WTC11 (cell line): Measurements from ENCODE around the gene IDE. TPM values are rescaled to one million over a fixed set of nuclear protein-coding genes. Genes with fewer than 3 reads are reported as not detected.
A peak's percentile ranks its signal among the peaks of the same experiment; 100 is the strongest.

Experiments used
- ATAC-seq: fragments of 200-7000 bp; cut with Tn5 transposase; 2 replicates; pipeline ENCODE4 v1.10.0; 2021; ENCODE audit warnings: mild to moderate bottlenecking, moderate library complexity
- CTCF ChIA-PET: fragments of 300-600 bp; sonication (Branson Sonifier 250); formaldehyde crosslinking; loops from one replicate; lab custom pipeline; 2021; ENCODE audit warnings: antibody characterized with exemption; lab: Charles Lee
- POLR2A ChIA-PET: fragments of 350-600 bp; sonication (Branson Sonifier 250); formaldehyde crosslinking; loops from one replicate; lab custom pipeline; 2021; ENCODE audit warnings: antibody characterized with exemption; lab: Charles Lee
- DNase-seq: peaks from one replicate; pipeline ENCODE4 v3.0.0; 2021; ENCODE audit warnings: low spot score
- H3K27ac Mint-ChIP-seq: 2 replicates; pipeline ENCODE4 v1.8.0; 2021; ENCODE audit warnings: mixed read lengths
- H3K27me3 Mint-ChIP-seq: 2 replicates; pipeline ENCODE4 v1.8.0; 2021; ENCODE audit warnings: low read depth, mild to moderate bottlenecking, moderate library complexity, mixed read lengths
- H3K36me3 Mint-ChIP-seq: 2 replicates; pipeline ENCODE4 v1.8.0; 2021; ENCODE audit warnings: mixed read lengths
- H3K4me1 Mint-ChIP-seq: 2 replicates; pipeline ENCODE4 v1.8.0; 2022; ENCODE audit warnings: mixed read lengths
- H3K4me3 Mint-ChIP-seq: 2 replicates; pipeline ENCODE4 v1.8.0; 2021; ENCODE audit warnings: mild to moderate bottlenecking, moderate library complexity, mixed read lengths
- H3K9me3 Mint-ChIP-seq: 2 replicates; pipeline ENCODE4 v1.8.0; 2021; ENCODE audit warnings: mixed read lengths
- ARID4B ChIP-seq: sonication (generic); formaldehyde crosslinking; IDR thresholded peaks from 2 replicates; pipeline ENCODE4 v1.8.0; 2023; ENCODE audit warnings: missing genetic modification reagents, mild to moderate bottlenecking, borderline replicate concordance
- ATF1 ChIP-seq: sonication (generic); formaldehyde crosslinking; IDR thresholded peaks from 2 replicates; pipeline ENCODE4 v1.8.1; 2023; ENCODE audit warnings: mild to moderate bottlenecking, moderate library complexity, missing genetic modification reagents
- CREM ChIP-seq: sonication (generic); formaldehyde crosslinking; IDR thresholded peaks from 2 replicates; pipeline ENCODE4 v1.8.1; 2022; ENCODE audit warnings: mild to moderate bottlenecking, missing genetic modification reagents, moderate library complexity
- CTCF ChIP-seq: fragments of 200-600 bp; IDR thresholded peaks from 2 replicates; pipeline ENCODE4 v1.8.0; 2022; ENCODE audit warnings: antibody characterized with exemption
- ERG ChIP-seq: fragments of 250-450 bp; sonication (Bioruptor Pico); IDR thresholded peaks from 2 replicates; pipeline ENCODE4 v1.8.0; 2021; ENCODE audit warnings: mild to moderate bottlenecking
- ESRRA ChIP-seq: sonication (generic); formaldehyde crosslinking; IDR thresholded peaks from 2 replicates; pipeline ENCODE4 v1.8.1; 2022; ENCODE audit warnings: mild to moderate bottlenecking, missing genetic modification reagents, borderline replicate concordance
- ETV6 ChIP-seq: sonication (generic); formaldehyde crosslinking; IDR thresholded peaks from 2 replicates; pipeline ENCODE4 v1.8.1; 2022; ENCODE audit warnings: mild to moderate bottlenecking, missing genetic modification reagents
- FOXK1 ChIP-seq: sonication (generic); formaldehyde crosslinking; IDR thresholded peaks from 2 replicates; pipeline ENCODE4 v1.8.0; 2022; ENCODE audit warnings: mild to moderate bottlenecking, moderate library complexity, missing genetic modification reagents
- GTF2I ChIP-seq: fragments of 250-450 bp; sonication (Bioruptor Pico); conservative IDR thresholded peaks from 2 replicates; pipeline ENCODE4 v1.4.0; 2021; ENCODE audit warnings: mild to moderate bottlenecking
- IRF1 ChIP-seq: sonication (generic); formaldehyde crosslinking; IDR thresholded peaks from 2 replicates; pipeline ENCODE4 v1.8.0; 2023; ENCODE audit warnings: missing genetic modification reagents
- MYBL2 ChIP-seq: sonication (generic); formaldehyde crosslinking; IDR thresholded peaks from 2 replicates; pipeline ENCODE4 v1.8.1; 2023; ENCODE audit warnings: mild to moderate bottlenecking, moderate library complexity, missing genetic modification reagents
- NFE2L1 ChIP-seq: sonication (generic); formaldehyde crosslinking; IDR thresholded peaks from 2 replicates; pipeline ENCODE4 v1.8.1; 2023; ENCODE audit warnings: missing genetic modification reagents
- NR2C2 ChIP-seq: sonication (generic); formaldehyde crosslinking; IDR thresholded peaks from 2 replicates; pipeline ENCODE4 v1.8.0; 2022; ENCODE audit warnings: mild to moderate bottlenecking, missing genetic modification reagents
- SMAD3 ChIP-seq: sonication (generic); formaldehyde crosslinking; IDR thresholded peaks from 2 replicates; pipeline ENCODE4 v1.8.0; 2022; ENCODE audit warnings: missing genetic modification reagents, mild to moderate bottlenecking, borderline replicate concordance
- SOX15 ChIP-seq: fragments of 250-450 bp; sonication (Bioruptor Pico); IDR thresholded peaks from 2 replicates; pipeline ENCODE4 v1.9.0; 2021; ENCODE audit warnings: mild to moderate bottlenecking
- SP1 ChIP-seq: sonication (generic); formaldehyde crosslinking; conservative IDR thresholded peaks from 2 replicates; pipeline ENCODE4 v1.8.1; 2022; ENCODE audit warnings: missing genetic modification reagents
- USF2 ChIP-seq: sonication (generic); formaldehyde crosslinking; IDR thresholded peaks from 2 replicates; pipeline ENCODE4 v1.8.1; 2023; ENCODE audit warnings: mild to moderate bottlenecking, missing genetic modification reagents, moderate library complexity
- ZBTB43 ChIP-seq: sonication (generic); formaldehyde crosslinking; IDR thresholded peaks from 2 replicates; pipeline ENCODE4 v1.8.1; 2023; ENCODE audit warnings: mild to moderate bottlenecking, missing genetic modification reagents
- ZNF121 ChIP-seq: sonication (generic); formaldehyde crosslinking; IDR thresholded peaks from 2 replicates; pipeline ENCODE4 v1.8.0; 2023; ENCODE audit warnings: missing genetic modification reagents
- ZNF219 ChIP-seq: sonication (generic); formaldehyde crosslinking; IDR thresholded peaks from 2 replicates; pipeline ENCODE4 v1.8.0; 2023; ENCODE audit warnings: missing genetic modification reagents, mild to moderate bottlenecking, borderline replicate concordance
- ZNF263 ChIP-seq: sonication (generic); formaldehyde crosslinking; IDR thresholded peaks from 2 replicates; pipeline ENCODE4 v1.8.1; 2022; ENCODE audit warnings: low read depth, mild to moderate bottlenecking, moderate library complexity, missing genetic modification reagents
- ZNF396 ChIP-seq: fragments of 250-450 bp; sonication (Bioruptor Pico); IDR thresholded peaks from 2 replicates; pipeline ENCODE4 v1.8.0; 2021; ENCODE audit warnings: mild to moderate bottlenecking, moderate library complexity, borderline replicate concordance
- total RNA-seq: library from RNA; stranded (reverse); gene quantifications from 3 replicates; pipeline ENCODE4 v1.2.3, GENCODE V29; 2021

The IDE gene
- total RNA-seq, 1 experiment from 2014 or later: 50.5 TPM

- TF ChIP-seq ZNF219 (CRISPR knock-in tag): no peak
- TF ChIP-seq ATF1 (CRISPR knock-in tag): no peak
- TF ChIP-seq ETV6 (CRISPR knock-in tag): no peak
Measured at GRCh38 chr10:92593619-92594588, 20.0 kb upstream of the IDE start (continued).

- POLR2A ChIA-PET: interaction anchor here (3.2 kb wide), 1 partner anchor 20 kb away, joined by 15 read pairs; the partner anchor contains the start of gene IDE
- Mint-ChIP-seq H3K4me3 (peak within 1 kb of the TSS; percentile 95), H3K9me3 (no peaks in the 10 kb centered on the region), H3K27ac (peak within 1 kb of the TSS; percentile 100), H3K27me3 (no peaks in the 10 kb centered on the region), H3K36me3 (no peaks in the 10 kb centered on the region), H3K4me1 (peaks cover 52% of the 10 kb centered on the region)
- DNase-seq (peak; percentile 97), ATAC-seq (peak; percentile 88)
- CTCF ChIA-PET: no interaction called here
- no peak for TF ChIP-seq ZNF121 (CRISPR knock-in tag)
- TF ChIP-seq SOX15 (CRISPR knock-in tag): no peak
- TF ChIP-seq GTF2I (CRISPR knock-in tag): no peak
- no peak for TF ChIP-seq NFE2L1 (CRISPR knock-in tag)
- peak; percentile 99 for TF ChIP-seq MYBL2 (CRISPR knock-in tag)
- TF ChIP-seq SMAD3 (CRISPR knock-in tag): peak; percentile 89; the same call in 1 of the 2 replicates
- peak; percentile 75; the same call in 1 of the 2 replicates for TF ChIP-seq ARID4B (CRISPR knock-in tag)
- peak; percentile 61; the same call in 1 of the 2 replicates for TF ChIP-seq FOXK1 (CRISPR knock-in tag)
- no peak for TF ChIP-seq ZNF396 (CRISPR knock-in tag)
- TF ChIP-seq USF2 (CRISPR knock-in tag): peak; percentile 24; the same call in 1 of the 2 replicates
- no peak for TF ChIP-seq ERG (CRISPR knock-in tag)
- TF ChIP-seq CTCF: no peak
- 0 out of 2 replicates have a peak, but pooled peaks have one; percentile 23 for TF ChIP-seq ESRRA (CRISPR knock-in tag)
- peak; percentile 85 for TF ChIP-seq ETV6 (CRISPR knock-in tag)
- no peak for TF ChIP-seq ZNF263 (CRISPR knock-in tag)
- peak; percentile 63 for TF ChIP-seq SP1 (CRISPR knock-in tag)
- TF ChIP-seq ZBTB43 (CRISPR knock-in tag): 0 out of 2 replicates have a peak, but pooled peaks have one; percentile 71
- 0 out of 2 replicates have a peak, but pooled peaks have one; percentile 58 for TF ChIP-seq CREM
- TF ChIP-seq IRF1: peak; percentile 46; the same call in 1 of the 2 replicates
- no peak for TF ChIP-seq NR2C2 (CRISPR knock-in tag)
Measured at GRCh38 chr10:92592761-92593618, 19.1 kb upstream of the IDE start, which contains the start of gene KIF11. Gene KIF11 (plus strand): TSS chr10:92593130. CDS start chr10:92593376, 246 bp downstream.
